CD4-positive, alpha-beta T cell treated with Interleukin-12 subunit alpha and Interleukin-12 subunit beta, for 1 hour (primary cell): ENCODE results near the gene LARP4.
"Not testable (repeated sequence)": the region's sequence is repeated elsewhere in the genome, so short reads cannot be mapped to it uniquely, and the experiment has no call there.

Experiments
- DNase-seq: peaks from one replicate; pipeline ENCODE4 v3.0.0-alpha.2; 2020

LARP4 gene

GRCh38 chr12:50402264-50403000 is 1.7 kb downstream of the LARP4 start:
- DNase-seq = no peak

GRCh38 chr12:50403001-50403440 is 2.3 kb downstream of the LARP4 start:
- no peak for DNase-seq

GRCh38 chr12:50404307-50404706 is 3.6 kb downstream of the LARP4 start:
- no peak for DNase-seq

- DNase-seq = no peak
These were observed 10.5 kb downstream of the LARP4 start for GRCh38 chr12:50411051-50411660.

- DNase-seq = no peak
These were observed 15.3 kb downstream of the LARP4 start for GRCh38 chr12:50415899-50416479.

GRCh38 chr12:50419112-50419909 is 18.6 kb downstream of the LARP4 start:
- no peak for DNase-seq

GRCh38 chr12:50422855-50423254 is 22.2 kb downstream of the LARP4 start:
- DNase-seq = not testable (repeated sequence)

- not testable (repeated sequence) for DNase-seq
These were observed 22.7 kb downstream of the LARP4 start for GRCh38 chr12:50423342-50423741.

- no peak for DNase-seq
These were observed 25.0 kb downstream of the LARP4 start for GRCh38 chr12:50425589-50426258.

- not testable (repeated sequence) for DNase-seq
These were observed 31.0 kb downstream of the LARP4 start for GRCh38 chr12:50431656-50432055.

GRCh38 chr12:50440288-50440687 is 39.6 kb downstream of the LARP4 start:
- no peak for DNase-seq

- no peak for DNase-seq
These were observed 41.1 kb downstream of the LARP4 start for GRCh38 chr12:50441763-50442162.

GRCh38 chr12:50442178-50442908 is 41.7 kb downstream of the LARP4 start:
- DNase-seq = no peak

- DNase-seq = not testable (repeated sequence)
These were observed 49.0 kb downstream of the LARP4 start for GRCh38 chr12:50449671-50450070.

GRCh38 chr12:50452795-50453194 is 52.1 kb downstream of the LARP4 start:
- no peak for DNase-seq

- DNase-seq = no peak
These were observed 53.2 kb downstream of the LARP4 start for GRCh38 chr12:50453872-50454271.

- no peak for DNase-seq
These were observed 57.9 kb downstream of the LARP4 start for GRCh38 chr12:50458606-50459005.

- no peak for DNase-seq
These were observed 66.8 kb downstream of the LARP4 start for GRCh38 chr12:50467439-50467838.

GRCh38 chr12:50477241-50477832 is 76.7 kb downstream of the LARP4 start:
- DNase-seq = no peak

- no peak for DNase-seq
These were observed 81.9 kb downstream of the LARP4 start for GRCh38 chr12:50482571-50482970.

- DNase-seq = no peak
These were observed 82.8 kb downstream of the LARP4 start for GRCh38 chr12:50483488-50483887.

- no peak for DNase-seq
These were observed 88.1 kb downstream of the LARP4 start for GRCh38 chr12:50488801-50489200.
